Activated naive CD8-positive, alpha-beta T cell (primary cell): ENCODE measurements around the gene LUC7L2.
A peak's percentile ranks its signal among the peaks of the same experiment; 100 is the strongest.
"Not testable (repeated sequence)": the region's sequence is repeated elsewhere in the genome, so short reads cannot be mapped to it uniquely, and the experiment has no call there.

Experiments
- H3K27ac Mint-ChIP-seq: one replicate; pipeline ENCODE4 v1.8.0; 2021; ENCODE audit warnings: mixed read lengths
- H3K27me3 Mint-ChIP-seq: one replicate; pipeline ENCODE4 v1.8.0; 2021; ENCODE audit warnings: mixed read lengths
- H3K36me3 Mint-ChIP-seq: one replicate; pipeline ENCODE4 v1.8.0; 2021; ENCODE audit warnings: mixed read lengths
- H3K4me1 Mint-ChIP-seq: one replicate; pipeline ENCODE4 v1.8.0; 2021; ENCODE audit warnings: low read depth, mixed read lengths
- H3K4me3 Mint-ChIP-seq: one replicate; pipeline ENCODE4 v1.8.0; 2021; ENCODE audit warnings: mild to moderate bottlenecking, mixed read lengths
- H3K9me3 Mint-ChIP-seq: one replicate; pipeline ENCODE4 v1.8.0; 2021; ENCODE audit warnings: low read depth, mixed read lengths

Gene LUC7L2

GRCh38 chr7:139403601-139404000 lies 43.9 kb downstream of the LUC7L2 start:
- Mint-ChIP-seq H3K27me3 (no peaks in the 10 kb centered on the region), H3K9me3 (no peaks in the 10 kb centered on the region), H3K27ac (no peak overlapping the region), H3K4me3 (no peak overlapping the region), H3K4me1 (peaks cover 6% of the 10 kb centered on the region), H3K36me3 (peaks cover 16% of the 10 kb centered on the region)

- Mint-ChIP-seq H3K27me3 (no peaks in the 10 kb centered on the region), H3K4me3 (no peak overlapping the region), H3K36me3 (peaks cover 18% of the 10 kb centered on the region), H3K4me1 (peaks cover 2% of the 10 kb centered on the region), H3K27ac (no peak overlapping the region), H3K9me3 (no peaks in the 10 kb centered on the region)
These were observed 47.9 kb downstream of the LUC7L2 start for GRCh38 chr7:139407555-139407954.

GRCh38 chr7:139414743-139415402 lies 55.2 kb downstream of the LUC7L2 start:
- not testable (repeated sequence) for H3K27me3 Mint-ChIP-seq, H3K4me3 Mint-ChIP-seq, H3K4me1 Mint-ChIP-seq, H3K36me3 Mint-ChIP-seq, H3K9me3 Mint-ChIP-seq
- peak overlapping the region; percentile 58 for H3K27ac Mint-ChIP-seq

GRCh38 chr7:139416405-139416804 lies 56.7 kb downstream of the LUC7L2 start:
- Mint-ChIP-seq H3K4me3 (no peak overlapping the region), H3K36me3 (peaks cover 5% of the 10 kb centered on the region), H3K9me3 (no peaks in the 10 kb centered on the region), H3K4me1 (no peaks in the 10 kb centered on the region), H3K27me3 (no peaks in the 10 kb centered on the region), H3K27ac (no peak overlapping the region)

GRCh38 chr7:139417478-139417877 lies 57.8 kb downstream of the LUC7L2 start:
- peaks cover 5% of the 10 kb centered on the region for H3K36me3 Mint-ChIP-seq
- no peaks in the 10 kb centered on the region for H3K9me3 Mint-ChIP-seq
- H3K27me3 Mint-ChIP-seq: no peaks in the 10 kb centered on the region
- no peak overlapping the region for H3K27ac Mint-ChIP-seq
- no peak overlapping the region for H3K4me3 Mint-ChIP-seq
- H3K4me1 Mint-ChIP-seq: no peaks in the 10 kb centered on the region

GRCh38 chr7:139421123-139421522 lies 61.4 kb downstream of the LUC7L2 start:
- Mint-ChIP-seq H3K36me3 (peaks cover 5% of the 10 kb centered on the region), H3K27ac (peak overlapping the region; percentile 51), H3K27me3 (no peaks in the 10 kb centered on the region), H3K4me1 (no peaks in the 10 kb centered on the region), H3K4me3 (no peak overlapping the region), H3K9me3 (no peaks in the 10 kb centered on the region)

GRCh38 chr7:139422126-139422525 lies 62.4 kb downstream of the LUC7L2 start:
- H3K9me3 Mint-ChIP-seq: no peaks in the 10 kb centered on the region
- no peak overlapping the region for H3K4me3 Mint-ChIP-seq
- no peaks in the 10 kb centered on the region for H3K4me1 Mint-ChIP-seq
- H3K36me3 Mint-ChIP-seq: peaks cover 5% of the 10 kb centered on the region
- H3K27me3 Mint-ChIP-seq: no peaks in the 10 kb centered on the region
- H3K27ac Mint-ChIP-seq: peak overlapping the region; percentile 12

GRCh38 chr7:139423091-139423490 lies 63.4 kb downstream of the LUC7L2 start:
- Mint-ChIP-seq H3K27me3 (no peaks in the 10 kb centered on the region), H3K4me3 (no peak overlapping the region), H3K9me3 (no peaks in the 10 kb centered on the region), H3K4me1 (no peaks in the 10 kb centered on the region), H3K36me3 (peaks cover 8% of the 10 kb centered on the region), H3K27ac (no peak overlapping the region)

GRCh38 chr7:139424004-139424403 lies 64.3 kb downstream of the LUC7L2 start:
- Mint-ChIP-seq H3K27ac (peak overlapping the region; percentile 23), H3K4me1 (no peaks in the 10 kb centered on the region), H3K4me3 (no peak overlapping the region), H3K9me3 (no peaks in the 10 kb centered on the region), H3K27me3 (no peaks in the 10 kb centered on the region), H3K36me3 (peaks cover 8% of the 10 kb centered on the region)

- H3K36me3 Mint-ChIP-seq, H3K27me3 Mint-ChIP-seq, H3K27ac Mint-ChIP-seq, H3K9me3 Mint-ChIP-seq, H3K4me1 Mint-ChIP-seq, H3K4me3 Mint-ChIP-seq: not testable (repeated sequence)
These were observed 66.0 kb downstream of the LUC7L2 start for GRCh38 chr7:139425701-139426100.

- Mint-ChIP-seq H3K27ac (peak overlapping the region; percentile 75), H3K9me3 (no peaks in the 10 kb centered on the region), H3K36me3 (peaks cover 5% of the 10 kb centered on the region), H3K27me3 (no peaks in the 10 kb centered on the region), H3K4me1 (no peaks in the 10 kb centered on the region), H3K4me3 (no peak overlapping the region)
These were observed 66.7 kb downstream of the LUC7L2 start for GRCh38 chr7:139426258-139427028.

- H3K27ac Mint-ChIP-seq: peak overlapping the region; percentile 75
- H3K36me3 Mint-ChIP-seq: peaks cover 2% of the 10 kb centered on the region
These were observed 67.3 kb downstream of the LUC7L2 start for GRCh38 chr7:139427029-139427420.

GRCh38 chr7:139427788-139428187 lies 68.1 kb downstream of the LUC7L2 start:
- H3K4me3 Mint-ChIP-seq: no peak overlapping the region
- H3K36me3 Mint-ChIP-seq: peaks cover 2% of the 10 kb centered on the region
- H3K4me1 Mint-ChIP-seq: no peaks in the 10 kb centered on the region
- no peaks in the 10 kb centered on the region for H3K9me3 Mint-ChIP-seq
- H3K27ac Mint-ChIP-seq: no peak overlapping the region
- H3K27me3 Mint-ChIP-seq: no peaks in the 10 kb centered on the region

More at GRCh38 chr7:139427029-139427420, 67.3 kb downstream of the LUC7L2 start:
- H3K4me1 Mint-ChIP-seq: no peaks in the 10 kb centered on the region
- H3K9me3 Mint-ChIP-seq: no peaks in the 10 kb centered on the region
- H3K27me3 Mint-ChIP-seq: no peaks in the 10 kb centered on the region
- no peak overlapping the region for H3K4me3 Mint-ChIP-seq

- not testable (repeated sequence) for H3K4me3 Mint-ChIP-seq, H3K9me3 Mint-ChIP-seq, H3K4me1 Mint-ChIP-seq, H3K36me3 Mint-ChIP-seq, H3K27me3 Mint-ChIP-seq, H3K27ac Mint-ChIP-seq
These were observed 70.0 kb downstream of the LUC7L2 start for GRCh38 chr7:139429735-139430134.

- H3K27me3 Mint-ChIP-seq: no peaks in the 10 kb centered on the region
- no peaks in the 10 kb centered on the region for H3K9me3 Mint-ChIP-seq
- no peak overlapping the region for H3K4me3 Mint-ChIP-seq
- no peak overlapping the region for H3K27ac Mint-ChIP-seq
- H3K36me3 Mint-ChIP-seq: peaks cover 4% of the 10 kb centered on the region
- peaks cover 7% of the 10 kb centered on the region for H3K4me1 Mint-ChIP-seq
These were observed 70.7 kb downstream of the LUC7L2 start for GRCh38 chr7:139430443-139430842.

GRCh38 chr7:139431010-139431409 lies 71.3 kb downstream of the LUC7L2 start:
- Mint-ChIP-seq H3K36me3 (peaks cover 4% of the 10 kb centered on the region), H3K4me1 (peaks cover 7% of the 10 kb centered on the region), H3K9me3 (no peaks in the 10 kb centered on the region), H3K27me3 (no peaks in the 10 kb centered on the region), H3K4me3 (no peak overlapping the region), H3K27ac (no peak overlapping the region)
